IPS DF 6.9 (cell line): Measurements from ENCODE around the gene SSC5D.
"Not testable (repeated sequence)": the region's sequence is repeated elsewhere in the genome, so short reads cannot be mapped to it uniquely, and the experiment has no call there.

Experiments used
- DNase-seq: peaks from one replicate; pipeline ENCODE4 v3.0.0-alpha.2; 2013; ENCODE audit warnings: low read depth, low spot score
- H3K27ac ChIP-seq: one replicate; pipeline ENCODE4 v1.5.1; 2013; ENCODE audit warnings: low read length, control low read depth
- H3K27me3 ChIP-seq: 2 replicates; pipeline ENCODE4 v1.6.1; 2013; ENCODE audit warnings: mild to moderate bottlenecking, low read length; ENCODE audit not compliant: control insufficient read depth, insufficient read depth
- H3K36me3 ChIP-seq: 2 replicates; pipeline ENCODE4 v1.6.1; 2013; ENCODE audit warnings: low read length; ENCODE audit not compliant: control insufficient read depth, insufficient read depth
- H3K4me1 ChIP-seq: 2 replicates; pipeline ENCODE4 v1.6.1; 2013; ENCODE audit warnings: low read length; ENCODE audit not compliant: control insufficient read depth, insufficient read depth
- H3K4me3 ChIP-seq: 2 replicates; pipeline ENCODE4 v1.5.1; 2013; ENCODE audit warnings: mild to moderate bottlenecking, low read length
- H3K9me3 ChIP-seq: 2 replicates; pipeline ENCODE4 v1.6.1; 2013; ENCODE audit warnings: low read length, inconsistent platforms; ENCODE audit not compliant: control insufficient read depth, insufficient read depth
- WGBS: extraction: QIAGEN DNeasy Blood & Tissue Kit; methylation state at CpG from one replicate; pipeline ENCODE4 v1.1.7; 2013; ENCODE audit warnings: mixed read lengths, missing lambda C conversion rate; ENCODE audit not compliant: insufficient read length, insufficient coverage; 5-methylcytosine and 5-hydroxymethylcytosine counted together

The SSC5D gene

GRCh38 chr19:55446060-55446459 lies 42.2 kb upstream of the SSC5D start:
- H3K27me3 ChIP-seq: peaks cover 52% of the 10 kb centered on the region
- no peaks in the 10 kb centered on the region; the same call in 1 of the 2 replicates for H3K4me1 ChIP-seq
- no peaks in the 10 kb centered on the region for H3K36me3 ChIP-seq
- no peak overlapping the region for H3K4me3 ChIP-seq
- WGBS: no CpG with 5 or more reads among the region's 8 CpGs
- no peaks in the 10 kb centered on the region for H3K9me3 ChIP-seq
- no peak overlapping the region for H3K27ac ChIP-seq
- no peak for DNase-seq

GRCh38 chr19:55447421-55448174 lies 40.6 kb upstream of the SSC5D start:
- no peaks in the 10 kb centered on the region for H3K9me3 ChIP-seq
- peaks cover 2% of the 10 kb centered on the region; the same call in 1 of the 2 replicates for H3K4me1 ChIP-seq
- no peak overlapping the region for H3K27ac ChIP-seq
- no peak overlapping the region for H3K4me3 ChIP-seq
- 100% methylated on average over 2 of the region's 16 CpGs for WGBS
- peaks cover 50% of the 10 kb centered on the region for H3K27me3 ChIP-seq
- no peaks in the 10 kb centered on the region for H3K36me3 ChIP-seq
- DNase-seq: no peak

- not testable (repeated sequence) for H3K4me3 ChIP-seq, H3K36me3 ChIP-seq, H3K27ac ChIP-seq, H3K9me3 ChIP-seq, DNase-seq, H3K4me1 ChIP-seq
- WGBS: 100% methylated on average over 1 of the region's 5 CpGs
- peaks cover 47% of the 10 kb centered on the region for H3K27me3 ChIP-seq
Measured at GRCh38 chr19:55448175-55448490, 40.1 kb upstream of the SSC5D start.

GRCh38 chr19:55449469-55449868 lies 38.8 kb upstream of the SSC5D start:
- no CpG with 5 or more reads among the region's 16 CpGs for WGBS
- peaks cover 3% of the 10 kb centered on the region; the same call in 1 of the 2 replicates for H3K4me1 ChIP-seq
- DNase-seq: no peak
- H3K4me3 ChIP-seq: no peak overlapping the region
- no peaks in the 10 kb centered on the region for H3K9me3 ChIP-seq
- H3K27ac ChIP-seq: no peak overlapping the region
- peaks cover 35% of the 10 kb centered on the region for H3K27me3 ChIP-seq
- H3K36me3 ChIP-seq: no peaks in the 10 kb centered on the region

- Histone ChIP-seq H3K27me3 (peaks cover 25% of the 10 kb centered on the region), H3K27ac (no peak overlapping the region), H3K4me3 (peak overlapping the region; percentile 37; the same call in 1 of the 2 replicates), H3K36me3 (no peaks in the 10 kb centered on the region), H3K4me1 (peaks cover 3% of the 10 kb centered on the region; the same call in 1 of the 2 replicates), H3K9me3 (no peaks in the 10 kb centered on the region)
- no peak for DNase-seq
- no CpG with 5 or more reads among the region's 80 CpGs for WGBS
Measured at GRCh38 chr19:55451163-55451964, 36.9 kb upstream of the SSC5D start.

- DNase-seq: no peak
- peak overlapping the region; percentile 38; the same call in 1 of the 2 replicates for H3K4me3 ChIP-seq
- H3K4me1 ChIP-seq: peaks cover 3% of the 10 kb centered on the region; the same call in 1 of the 2 replicates
- WGBS: no CpG with 5 or more reads among the region's 57 CpGs
- peaks cover 22% of the 10 kb centered on the region for H3K27me3 ChIP-seq
- H3K36me3 ChIP-seq: no peaks in the 10 kb centered on the region
- H3K9me3 ChIP-seq: no peaks in the 10 kb centered on the region
- H3K27ac ChIP-seq: no peak overlapping the region
Measured at GRCh38 chr19:55451965-55452748, 36.1 kb upstream of the SSC5D start.

GRCh38 chr19:55452749-55453346 lies 35.4 kb upstream of the SSC5D start:
- peak overlapping the region; percentile 38; the same call in 1 of the 2 replicates for H3K4me3 ChIP-seq
- no CpG with 5 or more reads among the region's 34 CpGs for WGBS

GRCh38 chr19:55453511-55454260 lies 34.5 kb upstream of the SSC5D start:
- Histone ChIP-seq H3K9me3 (no peaks in the 10 kb centered on the region), H3K27ac (no peak overlapping the region), H3K27me3 (peaks cover 16% of the 10 kb centered on the region), H3K4me3 (no peak overlapping the region), H3K36me3 (no peaks in the 10 kb centered on the region), H3K4me1 (peaks cover 5% of the 10 kb centered on the region; the same call in 1 of the 2 replicates)
- DNase-seq: no peak
- WGBS: no CpG with 5 or more reads among the region's 12 CpGs

More at GRCh38 chr19:55452749-55453346, 35.4 kb upstream of the SSC5D start:
- H3K27ac ChIP-seq: no peak overlapping the region
- no peaks in the 10 kb centered on the region for H3K36me3 ChIP-seq
- no peaks in the 10 kb centered on the region for H3K9me3 ChIP-seq
- peaks cover 17% of the 10 kb centered on the region for H3K27me3 ChIP-seq
- DNase-seq: no peak
- peaks cover 3% of the 10 kb centered on the region; the same call in 1 of the 2 replicates for H3K4me1 ChIP-seq

GRCh38 chr19:55454787-55455243 lies 33.4 kb upstream of the SSC5D start:
- Histone ChIP-seq H3K27me3 (peaks cover 11% of the 10 kb centered on the region), H3K27ac (no peak overlapping the region), H3K4me3 (no peak overlapping the region), H3K36me3 (no peaks in the 10 kb centered on the region), H3K4me1 (peaks cover 5% of the 10 kb centered on the region; the same call in 1 of the 2 replicates), H3K9me3 (no peaks in the 10 kb centered on the region)
- no peak for DNase-seq
- no CpG with 5 or more reads among the region's 14 CpGs for WGBS
